Motor neuron (in vitro differentiated cells): ENCODE results near the gene SIRPA. TPM values are rescaled to one million over a fixed set of nuclear protein-coding genes. Genes with fewer than 3 reads are reported as not detected.

Experiments used
- ATAC-seq, 8 experiments: fragments of 200-7000 bp; cut with Tn5 transposase; replicated peaks in 6 of 8; 2 replicates each; pipeline ENCODE4 v1.8.0; 2021; ENCODE audit warnings: mild to moderate bottlenecking in 8 of 8, moderate library complexity in 8 of 8
- H3K27ac ChIP-seq, 2 donors: fragments of 250-450 bp; sonication (Bioruptor Pico); 2 replicates each; pipeline ENCODE4 v1.9.0; 2021; ENCODE audit warnings: antibody characterized with exemption in 2 of 2, mild to moderate bottlenecking in 2 of 2, moderate library complexity in 1 of 2
- H3K4me1 ChIP-seq, 2 donors: fragments of 250-450 bp; sonication (Bioruptor Pico); replicated peaks in 1 of 2; 2 replicates each; pipeline ENCODE4 v1.6.1; 2021; ENCODE audit warnings: antibody characterized with exemption in 2 of 2, mild to moderate bottlenecking in 2 of 2, moderate library complexity in 1 of 2
- H3K4me3 ChIP-seq, 5 donors: fragments of 250-450 bp; sonication (Bioruptor Pico); 2 replicates each; pipeline ENCODE4 v1.9.0; 2021; ENCODE audit warnings: antibody characterized with exemption in 5 of 5, mild to moderate bottlenecking in 5 of 5, moderate library complexity in 4 of 5
- WGBS, 10 experiments: fragments of 450-650 bp; shearing (Covaris generic); methylation state at CpG; one replicate each; pipeline ENCODE4 v1.0.0; 2022; 5-methylcytosine and 5-hydroxymethylcytosine counted together
- in situ Hi-C, 9 experiments: fragments of 400-800 bp; cut with MboI; loops; one replicate each; pipeline ENCODE4 v1.15.0; 2021; ENCODE audit warnings: low sequenced_read_pairs in 9 of 9, low pct_unique_long_range_greater_than_20kb in 2 of 9; ENCODE audit not compliant: unreplicated experiment in 9 of 9
- total RNA-seq, 8 experiments: library from RNA; unstranded; fragments of 300-600 nt; gene quantifications; 2 replicates each; pipeline versions ENCODE4 v1.2.3 to v1.2.4, GENCODE V29; 2022

The SIRPA gene
- total RNA-seq, 8 experiments from 2014 or later = 1.7 to 47.3 (median 2.4) TPM

DNA sequence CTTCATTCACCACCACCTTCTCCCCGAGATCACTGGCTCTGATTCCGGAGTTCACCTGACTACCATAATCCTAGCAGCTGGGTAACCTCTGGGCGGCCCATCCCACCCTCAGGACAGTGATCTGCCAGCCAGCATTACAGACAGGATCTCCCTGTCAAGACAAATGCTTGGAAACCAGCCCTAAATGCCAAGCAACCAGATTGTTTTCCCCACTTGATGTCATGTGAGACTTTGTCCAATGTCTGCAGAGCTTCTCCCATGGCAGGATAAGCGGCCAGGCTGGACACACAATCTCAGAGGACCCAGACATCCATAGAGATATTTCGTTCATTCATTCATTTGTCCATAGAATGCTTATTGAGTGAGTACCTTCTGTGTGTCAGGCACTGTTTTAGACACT, 66.2 kb downstream of the SIRPA start:
- no peak for ATAC-seq
- no peak overlapping the region for H3K27ac ChIP-seq
- WGBS, 10 experiments = 49 to 72% (median 65%) methylated on average over 1 to 3 of the region's 5 CpGs; no CpG with 5 or more reads in 6 of the 10 experiments
- no peak overlapping the region for H3K4me3 ChIP-seq
- in situ Hi-C loops = loop anchor here in 2 of 9 experiments (25.0 kb wide), 2 partner anchors 201 to 501 kb away; partner anchors contain the start of gene SNRPB (in 1 of the 2)
- peaks cover 0 to 6% of the 10 kb centered on the region in 2 donors for H3K4me1 ChIP-seq

DNA sequence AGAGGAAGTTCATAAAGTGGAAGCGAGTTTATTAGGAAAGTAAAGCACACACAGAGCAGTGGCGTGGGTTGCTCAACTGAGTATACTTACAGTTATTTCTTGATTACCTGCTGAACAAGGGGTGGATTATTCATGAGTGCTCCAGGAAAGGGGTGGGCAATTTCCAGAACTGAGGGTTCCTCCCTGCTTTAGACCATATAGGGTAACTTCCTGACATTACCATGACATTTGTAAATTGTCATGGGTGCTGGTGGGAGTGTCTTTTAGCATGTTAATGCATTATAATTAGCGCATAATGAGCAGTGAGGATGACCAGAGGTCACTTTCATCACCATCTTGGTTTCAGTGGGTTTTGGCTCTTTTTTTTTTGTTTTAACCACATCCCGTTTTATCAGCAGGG, 68.9 kb downstream of the SIRPA start:
- no peak overlapping the region for H3K27ac ChIP-seq
- in situ Hi-C loops = loop anchor here in 2 of 9 experiments (25.0 kb wide), 2 partner anchors 198 to 498 kb away; partner anchors contain the start of gene SNRPB (in 1 of the 2)
- H3K4me3 ChIP-seq = no peak overlapping the region
- 75 to 100% (median 86%) methylated on average over 1 to 4 of the region's 4 CpGs; no CpG with 5 or more reads in 1 of the 10 experiments for WGBS, 10 experiments
- H3K4me1 ChIP-seq = peaks cover 0 to 6% of the 10 kb centered on the region in 2 donors
- ATAC-seq = peak in 3 of 8 experiments; percentile 49 to 74 (median 61)

DNA sequence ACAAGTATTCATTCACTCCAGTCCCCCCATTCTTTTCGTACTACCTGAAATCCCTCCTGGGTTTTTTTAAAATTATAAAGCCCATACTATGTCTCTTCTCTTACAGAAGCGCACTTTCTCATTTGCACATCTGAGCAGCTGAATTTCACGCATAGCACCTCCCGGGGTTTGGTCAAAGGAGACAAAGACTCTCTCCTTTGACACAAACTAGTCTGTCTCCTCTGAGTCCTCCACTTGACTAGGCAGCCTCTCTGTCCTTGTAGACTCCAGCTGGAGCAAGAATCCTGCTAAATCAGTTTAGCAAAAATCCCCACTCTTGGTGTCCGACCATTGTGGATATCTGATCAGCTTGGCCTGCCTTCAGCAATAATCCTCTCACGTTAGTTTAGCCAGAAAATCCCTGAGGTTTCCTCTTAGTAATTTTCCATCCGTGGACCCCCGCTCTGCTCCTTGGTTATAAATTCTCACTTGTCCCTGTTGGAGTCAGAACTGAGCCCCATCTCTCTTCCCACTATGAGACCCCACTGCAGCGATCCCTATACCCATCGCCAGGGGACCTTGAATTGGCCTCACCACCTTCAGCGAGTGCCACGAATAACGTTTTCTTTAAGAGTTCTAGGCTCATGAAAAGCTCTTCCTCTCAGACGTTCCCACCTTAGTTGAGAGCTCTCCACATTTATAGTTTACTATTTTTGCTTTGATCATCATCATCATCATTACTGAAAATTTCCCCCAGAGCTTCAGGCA, 69.6 kb downstream of the SIRPA start:
- Histone ChIP-seq H3K4me1 (peaks cover 0 to 6% of the 10 kb centered on the region in 2 donors), H3K4me3 (no peak overlapping the region), H3K27ac (no peak overlapping the region)
- in situ Hi-C loops = loop anchor here in 2 of 9 experiments (25.0 kb wide), 2 partner anchors 197 to 497 kb away; partner anchors contain the start of gene SNRPB (in 1 of the 2)
- 21 to 100% (median 70%) methylated on average over 1 to 13 of the region's 14 CpGs; no CpG with 5 or more reads in 1 of the 10 experiments for WGBS, 10 experiments
- ATAC-seq = peak in 2 of 8 experiments; percentile 10 to 21

DNA sequence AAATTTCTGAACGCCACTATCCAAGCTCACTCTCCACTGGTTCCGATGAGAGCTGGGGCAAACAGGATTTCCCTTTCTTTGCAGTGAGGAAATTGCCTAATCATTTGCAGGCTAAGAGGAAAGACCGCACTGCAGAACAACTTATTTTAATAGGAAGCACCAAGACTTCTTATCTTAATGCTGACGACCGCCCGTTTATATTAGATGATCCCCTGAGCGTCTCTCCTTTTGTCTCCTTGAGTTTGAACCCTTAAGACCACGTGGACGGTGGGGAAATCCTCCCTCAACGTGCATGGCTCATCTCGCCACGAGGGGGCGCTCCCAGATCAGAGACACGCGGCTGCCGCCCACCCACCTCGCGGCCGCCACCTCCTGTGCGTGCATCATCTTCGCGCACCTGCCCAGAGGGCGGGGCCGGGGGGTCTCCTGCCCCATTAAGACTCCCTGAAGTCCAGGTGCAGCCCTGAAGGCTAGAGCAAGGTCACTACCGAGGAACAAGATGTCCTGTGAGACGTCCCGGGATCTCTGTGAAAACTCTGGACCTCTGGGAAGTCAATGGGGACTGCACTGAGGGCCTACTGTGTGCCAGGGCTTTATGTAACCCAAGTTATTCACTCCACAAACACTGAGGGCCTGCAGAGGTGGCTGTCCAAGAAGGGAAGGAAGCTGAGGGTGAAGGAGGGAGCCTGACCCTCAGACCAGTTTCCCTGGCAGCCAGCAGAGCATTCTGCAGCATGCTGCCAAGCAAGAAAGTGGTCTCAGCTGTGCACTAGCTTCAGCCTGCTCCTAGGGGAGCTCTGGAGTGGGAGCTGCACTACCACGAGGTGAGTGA, 70.5 kb downstream of the SIRPA start:
- H3K4me3 ChIP-seq = no peak overlapping the region
- 0 to 80% (median 14%) methylated on average over 1 to 25 of the region's 28 CpGs for WGBS, 10 experiments
- in situ Hi-C loops = loop anchor here in 2 of 9 experiments (25.0 kb wide), 2 partner anchors 197 to 497 kb away; partner anchors contain the start of gene SNRPB (in 1 of the 2)
- no peak overlapping the region for H3K27ac ChIP-seq
- peaks cover 0 to 6% of the 10 kb centered on the region in 2 donors for H3K4me1 ChIP-seq
- peak; percentile 54 to 92 (median 76) for ATAC-seq

DNA sequence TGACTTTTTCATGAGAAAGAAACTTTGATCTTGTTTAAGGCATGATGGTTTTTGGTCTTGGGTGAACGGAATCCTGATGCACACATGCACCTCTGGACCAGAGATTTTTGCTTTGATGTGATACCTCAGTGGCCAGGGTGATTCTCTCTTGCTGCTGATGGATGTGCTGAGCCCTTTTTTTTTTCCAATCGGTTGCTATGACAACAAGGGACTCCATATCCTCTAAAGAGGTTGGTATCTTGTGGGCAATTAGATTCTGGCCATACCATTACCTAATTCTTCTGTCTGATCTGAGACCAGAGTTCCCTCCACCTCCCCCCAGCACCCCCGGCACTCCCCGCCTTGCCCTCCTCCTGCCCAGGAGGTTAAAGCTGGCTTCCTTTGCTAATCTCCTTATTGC, 73.8 kb downstream of the SIRPA start:
- in situ Hi-C loops = loop anchor here in 2 of 9 experiments (25.0 kb wide), 2 partner anchors 193 to 493 kb away; partner anchors contain the start of gene SNRPB (in 1 of the 2)
- 40 to 100% (median 71%) methylated on average over 1 to 3 of the region's 4 CpGs; no CpG with 5 or more reads in 5 of the 10 experiments for WGBS, 10 experiments
- H3K4me3 ChIP-seq = no peak overlapping the region

DNA sequence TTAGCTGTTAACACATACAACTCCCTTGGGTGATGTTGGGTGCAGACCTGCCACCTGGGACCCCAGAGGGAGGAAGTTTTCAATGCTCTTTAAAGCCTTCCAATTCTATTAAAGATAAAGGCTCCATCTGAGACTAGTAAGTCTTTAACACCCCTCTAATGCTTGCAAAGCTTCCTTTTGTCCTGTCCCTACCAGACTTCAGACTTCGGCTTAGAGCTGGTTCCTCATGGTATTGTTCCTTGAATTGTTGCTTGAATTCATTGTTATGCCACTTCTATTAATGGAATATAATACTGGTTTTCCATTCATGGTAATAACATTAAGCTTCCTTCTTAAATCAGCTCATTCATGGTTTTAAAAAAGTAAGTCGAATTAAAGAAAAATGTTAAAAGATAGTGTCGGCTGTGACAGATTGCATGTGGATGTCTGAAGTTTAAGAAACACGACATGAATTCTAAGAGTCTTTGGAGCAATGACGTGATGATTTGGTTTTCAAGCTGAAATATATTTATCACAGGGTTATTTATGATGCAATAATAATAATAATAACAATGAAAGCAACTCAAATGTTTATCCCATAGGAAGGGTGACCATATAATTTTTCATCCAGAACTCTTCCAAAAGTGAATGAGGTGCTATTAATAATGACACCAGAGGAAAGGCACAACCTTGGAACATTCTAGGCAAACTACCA, 76.8 kb downstream of the SIRPA start:
- no peak for ATAC-seq
- Histone ChIP-seq H3K4me3 (no peak overlapping the region), H3K27ac (no peak overlapping the region), H3K4me1 (peaks cover 0 to 2% of the 10 kb centered on the region in 2 donors)
- 11 to 89% (median 62%) methylated on average over 1 to 5 of the region's 5 CpGs; no CpG with 5 or more reads in 1 of the 10 experiments for WGBS, 10 experiments
- in situ Hi-C loops = loop anchor here in 2 of 9 experiments (10.0 to 25.0 kb wide), 3 partner anchors 123 to 490 kb away; partner anchors contain the start of gene SNRPB (in 1 of the 2)

More for the DNA sequence above, 73.8 kb downstream of the SIRPA start:
- no peak overlapping the region for H3K27ac ChIP-seq
- ATAC-seq = peak in 3 of 8 experiments; percentile 27 to 58 (median 50)
- peaks cover 0 to 6% of the 10 kb centered on the region in 2 donors for H3K4me1 ChIP-seq

DNA sequence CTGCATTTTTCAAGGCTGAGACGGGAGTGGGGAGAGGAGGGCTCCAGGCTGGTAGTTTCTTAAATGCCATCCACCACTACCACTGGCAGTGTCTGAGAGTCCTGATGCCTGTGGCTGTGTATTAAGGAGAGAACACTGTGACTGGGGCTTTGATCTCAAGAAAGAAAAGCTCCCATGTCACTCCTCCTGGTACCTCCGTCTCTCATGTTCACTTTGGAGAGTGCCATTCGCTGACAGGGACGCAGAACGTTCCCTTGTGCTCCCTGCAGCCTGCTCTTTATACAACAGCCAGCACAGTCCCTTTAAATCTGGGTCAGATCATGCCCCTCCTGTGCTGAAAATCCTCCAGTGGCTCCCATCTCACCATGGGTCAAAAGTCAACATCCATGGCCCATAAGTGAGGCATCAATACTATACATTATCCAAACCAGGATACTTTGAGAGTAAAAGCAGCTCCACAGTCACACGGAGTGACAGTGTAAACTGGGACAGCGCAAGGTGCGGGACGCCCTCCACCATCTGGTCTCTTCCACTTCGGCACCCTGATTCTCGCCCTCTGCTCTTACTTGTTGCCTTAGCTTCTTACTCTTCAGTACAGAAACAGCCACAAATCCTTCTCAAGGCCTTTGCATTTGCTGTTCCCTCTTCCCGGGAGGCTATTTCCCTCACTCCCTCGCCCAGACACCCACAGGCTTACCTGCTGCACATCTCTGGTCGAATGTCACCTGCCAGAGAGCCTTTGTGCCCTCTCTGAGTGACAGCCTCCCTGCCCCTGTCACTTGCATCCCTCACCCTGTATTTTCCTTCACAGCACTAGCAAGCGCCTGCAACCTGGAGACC, 78.6 kb downstream of the SIRPA start:
- no peak overlapping the region for H3K27ac ChIP-seq
- no peak for ATAC-seq
- WGBS, 10 experiments = 0 to 90% (median 71%) methylated on average over 1 to 15 of the region's 15 CpGs; no CpG with 5 or more reads in 1 of the 10 experiments
- H3K4me1 ChIP-seq = peaks cover 0 to 2% of the 10 kb centered on the region in 2 donors
- in situ Hi-C loops = loop anchor here in 2 of 9 experiments (10.0 to 25.0 kb wide), 3 partner anchors 121 to 488 kb away; partner anchors contain the start of gene SNRPB (in 1 of the 2)
- no peak overlapping the region for H3K4me3 ChIP-seq

DNA sequence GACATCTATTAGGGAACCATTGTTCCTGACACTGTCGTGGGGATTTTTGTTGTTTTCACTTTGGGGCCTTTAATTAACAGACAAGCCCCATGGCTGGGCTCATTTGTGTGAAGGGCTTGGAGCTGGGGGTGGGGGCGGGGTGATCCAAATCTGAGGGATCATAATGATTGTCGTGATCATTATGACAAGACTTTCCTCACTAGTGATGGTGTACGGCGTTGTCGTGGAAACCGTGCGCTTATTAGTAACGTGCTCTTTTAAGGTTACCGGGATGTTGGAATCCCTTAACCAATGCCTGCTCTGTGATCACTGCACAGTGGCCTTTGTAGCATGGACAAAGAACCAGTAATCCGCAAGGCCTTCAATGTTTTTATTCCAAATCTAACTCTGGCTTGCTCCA, 80.1 kb downstream of the SIRPA start:
- in situ Hi-C loops = loop anchor here in 4 of 9 experiments (10.0 to 25.0 kb wide), 2 partner anchors 120 to 187 kb away; no protein-coding TSS in a partner anchor
- no peak overlapping the region for H3K4me3 ChIP-seq
- peak in 1 of 8 experiments; percentile 43 for ATAC-seq
- no peak overlapping the region for H3K27ac ChIP-seq
- H3K4me1 ChIP-seq = peaks cover 0 to 2% of the 10 kb centered on the region in 2 donors
- 20 to 78% (median 48%) methylated on average over 1 to 9 of the region's 11 CpGs; no CpG with 5 or more reads in 6 of the 10 experiments for WGBS, 10 experiments

DNA sequence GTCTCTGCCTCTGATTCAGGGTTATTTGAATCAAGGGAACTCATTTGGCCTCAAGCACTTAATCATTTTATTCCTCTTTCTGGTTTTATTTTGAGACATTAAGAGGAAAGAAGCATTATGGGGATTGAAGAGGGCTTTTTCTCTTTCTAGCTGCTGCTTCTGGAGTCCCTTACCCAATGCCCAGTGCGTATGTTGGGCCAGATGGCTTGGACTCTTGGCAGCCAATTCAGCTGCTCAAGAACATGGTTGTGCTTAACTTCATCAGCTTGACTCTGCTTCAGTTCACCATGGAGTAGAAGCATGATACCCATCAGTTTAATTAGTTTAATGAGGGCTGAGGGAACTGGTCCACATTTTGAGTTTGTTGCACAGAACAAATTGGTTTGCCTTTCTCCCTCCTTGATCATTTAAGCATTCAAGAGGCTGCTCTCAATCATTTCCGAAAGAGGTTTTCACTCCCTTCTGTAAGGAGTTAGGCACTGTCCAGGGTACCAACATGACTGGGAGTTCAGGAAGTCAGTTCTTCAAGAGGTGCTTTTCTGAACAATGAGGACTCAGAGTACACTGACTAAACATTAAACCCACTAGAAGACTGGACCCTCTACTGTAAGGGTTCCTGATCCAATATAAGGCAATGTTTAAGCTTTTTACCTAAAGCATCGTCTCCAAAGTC, 84.0 kb downstream of the SIRPA start:
- in situ Hi-C loops = loop anchor here in 4 of 9 experiments (10.0 to 25.0 kb wide), 2 partner anchors 116 to 183 kb away; no protein-coding TSS in a partner anchor
- peaks cover 0 to 2% of the 10 kb centered on the region in 2 donors for H3K4me1 ChIP-seq
- ATAC-seq = no peak
- 0 to 73% (median 30%) methylated on average over 1 to 3 of the region's 3 CpGs; no CpG with 5 or more reads in 2 of the 10 experiments for WGBS, 10 experiments
- H3K27ac ChIP-seq = no peak overlapping the region
- no peak overlapping the region for H3K4me3 ChIP-seq

DNA sequence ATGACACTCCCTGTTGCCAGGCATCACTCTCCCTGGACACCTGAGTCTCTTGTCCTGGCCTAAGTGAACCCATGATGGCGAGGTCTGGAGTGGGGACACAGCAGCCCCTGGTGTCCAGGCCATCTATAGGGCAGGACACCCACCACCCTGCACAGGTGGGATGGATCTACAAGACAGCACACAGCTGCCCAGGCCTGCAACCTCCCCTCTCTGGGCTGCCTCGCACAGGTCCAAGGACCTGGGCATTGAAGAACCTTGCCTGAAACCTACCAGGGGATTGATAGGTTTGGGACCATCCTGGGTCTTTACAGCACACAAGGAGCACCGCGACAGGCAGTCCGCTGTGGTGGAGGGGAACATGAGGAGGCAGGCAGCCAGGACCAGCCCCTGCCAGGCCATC, 87.5 kb downstream of the SIRPA start:
- WGBS, 10 experiments = 0 to 92% (median 67%) methylated on average over 1 to 5 of the region's 5 CpGs; no CpG with 5 or more reads in 6 of the 10 experiments
- Histone ChIP-seq H3K27ac (no peak overlapping the region), H3K4me3 (no peak overlapping the region), H3K4me1 (no peaks in the 10 kb centered on the region)
- ATAC-seq = no peak
- in situ Hi-C loops = loop anchor here in 3 of 9 experiments (25.0 kb wide), 1 partner anchor 180 kb away; no protein-coding TSS in a partner anchor

DNA sequence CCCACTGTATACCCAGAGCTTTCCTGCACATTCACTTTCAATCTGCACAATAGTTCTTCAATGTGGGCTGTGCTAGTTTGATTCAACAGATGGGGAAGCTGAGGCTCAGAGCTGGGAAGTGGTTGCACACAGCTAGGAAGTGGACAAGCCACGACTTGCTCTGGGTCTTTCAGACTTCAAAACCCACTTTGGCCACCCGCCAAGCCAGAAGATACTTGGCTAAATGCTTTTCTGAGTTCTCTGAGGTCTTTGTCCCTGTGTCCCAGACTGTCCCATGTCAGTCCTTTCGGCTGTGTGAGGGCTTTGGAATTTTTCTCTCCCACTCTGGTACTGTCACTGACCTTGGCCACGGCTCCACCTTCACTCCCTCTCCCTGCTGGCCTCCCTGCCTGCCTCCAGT, 88.1 kb downstream of the SIRPA start:
- H3K4me3 ChIP-seq = no peak overlapping the region
- no peaks in the 10 kb centered on the region for H3K4me1 ChIP-seq
- ATAC-seq = no peak
- in situ Hi-C loops = loop anchor here in 3 of 9 experiments (25.0 kb wide), 1 partner anchor 179 kb away; no protein-coding TSS in a partner anchor
- WGBS, 10 experiments = 8 to 83% (median 35%) methylated on average over 1 to 4 of the region's 4 CpGs; no CpG with 5 or more reads in 4 of the 10 experiments
- no peak overlapping the region for H3K27ac ChIP-seq
